GM23248 (cell line): ENCODE results near the gene MAFG. TPM values are rescaled to one million over a fixed set of nuclear protein-coding genes. Genes with fewer than 3 reads are reported as not detected.

Source experiments
- DNase-seq: peaks from one replicate; pipeline ENCODE4 v3.0.0-alpha.2; 2015
- H2AFZ ChIP-seq: fragments of 200-600 bp; sonication (generic); 2 replicates; pipeline ENCODE4 v1.6.1; 2016; ENCODE audit warnings: antibody characterized with exemption
- H3F3A ChIP-seq: fragments of 200-600 bp; sonication (generic); 2 replicates; pipeline ENCODE4 v1.6.1; 2016; ENCODE audit warnings: mild to moderate bottlenecking, antibody characterized with exemption, mixed run types; ENCODE audit not compliant: insufficient read depth
- H3K27ac ChIP-seq: fragments of 200-600 bp; sonication (generic); 2 replicates; pipeline ENCODE4 v1.5.1; 2016; ENCODE audit warnings: mild to moderate bottlenecking
- H3K27me3 ChIP-seq: fragments of 200-600 bp; sonication (generic); replicated peaks from 2 replicates; pipeline ENCODE4 v1.6.1; 2016; ENCODE audit warnings: mild to moderate bottlenecking; ENCODE audit not compliant: insufficient read depth
- H3K36me3 ChIP-seq: fragments of 200-600 bp; sonication (generic); 2 replicates; pipeline ENCODE4 v1.6.1; 2016; ENCODE audit warnings: low read depth, mild to moderate bottlenecking
- H3K4me1 ChIP-seq: fragments of 200-600 bp; sonication (generic); 2 replicates; pipeline ENCODE4 v1.6.1; 2016; ENCODE audit warnings: mild to moderate bottlenecking; ENCODE audit not compliant: insufficient read depth
- H3K4me2 ChIP-seq: fragments of 200-600 bp; sonication (generic); one replicate; pipeline ENCODE4 v1.6.1; 2016; ENCODE audit warnings: mild to moderate bottlenecking; ENCODE audit not compliant: unreplicated experiment
- H3K4me3 ChIP-seq: fragments of 200-600 bp; sonication (generic); 2 replicates; pipeline ENCODE4 v1.5.1; 2016; ENCODE audit warnings: mild to moderate bottlenecking
- H3K79me2 ChIP-seq: fragments of 200-600 bp; sonication (generic); 2 replicates; pipeline ENCODE4 v1.6.1; 2016; ENCODE audit warnings: mild to moderate bottlenecking; ENCODE audit not compliant: insufficient read depth
- H3K9ac ChIP-seq: fragments of 200-600 bp; sonication (generic); 2 replicates; pipeline ENCODE4 v1.6.1; 2016; ENCODE audit warnings: mild to moderate bottlenecking
- H3K9me2 ChIP-seq: fragments of 200-600 bp; sonication (generic); 2 replicates; pipeline ENCODE4 v1.6.1; 2016; ENCODE audit warnings: mixed run types, mild to moderate bottlenecking, moderate library complexity; ENCODE audit not compliant: insufficient read depth
- H3K9me3 ChIP-seq: fragments of 200-600 bp; sonication (generic); one replicate; pipeline ENCODE4 v1.6.1; 2017; ENCODE audit warnings: low read depth
- H4K20me1 ChIP-seq: fragments of 200-600 bp; sonication (generic); 2 replicates; pipeline ENCODE4 v1.6.0; 2016; ENCODE audit not compliant: insufficient read depth
- EZH2 ChIP-seq: fragments of 200-600 bp; sonication (generic); IDR thresholded peaks from 2 replicates; pipeline ENCODE4 v1.6.1; 2018; ENCODE audit warnings: antibody characterized with exemption, mild to moderate bottlenecking; ENCODE audit not compliant: insufficient read depth, poor library complexity, severe bottlenecking
- EZH2phosphoT487 ChIP-seq: fragments of 200-600 bp; sonication (generic); IDR thresholded peaks from 2 replicates; pipeline ENCODE4 v1.6.1; 2018; ENCODE audit warnings: antibody characterized with exemption, moderate library complexity, mild to moderate bottlenecking, low read depth; ENCODE audit not compliant: insufficient read depth
- WGBS, 2 experiments: methylation state at CpG; one replicate each; pipeline ENCODE4 v1.1.6; 2015 to 2017; ENCODE audit warnings: low lambda C conversion rate in 2 of 2, low coverage in 1 of 2; ENCODE audit errors: missing lambda C conversion rate in 2 of 2; 5-methylcytosine and 5-hydroxymethylcytosine counted together
- in situ Hi-C: fragments of 300-500 bp; cut with MboI; formaldehyde crosslinking; loops from 2 replicates; pipeline ENCODE4 v1.15.0; 2020
- polyA plus RNA-seq: library from polyadenylated mRNA; unstranded; fragments of >200 nt; fragmentation: Nextera tagmentation; extraction: Ambion mirVana; gene quantifications from 2 replicates; pipeline ENCODE4 v1.2.1, GENCODE V29; 2016
- total RNA-seq: library from RNA; depleted of rRNA; stranded (reverse); fragments of >200 nt; shearing (Covaris generic); gene quantifications from 2 replicates; pipeline ENCODE4 v1.2.3, GENCODE V29; 2014

MAFG gene
- total and polyA plus RNA-seq, 2 experiments from 2014 or later, result 5.0 to 19.8 TPM

GRCh38 chr17:81889602-81890001 lies 37.9 kb downstream of the MAFG start:
- no peak overlapping the region for H3K4me2 ChIP-seq
- H3K4me3 ChIP-seq, result peak overlapping the region; percentile 89
- no peak for TF ChIP-seq EZH2
- TF ChIP-seq EZH2phosphoT487, result no peak
- peaks cover 91% of the 10 kb centered on the region for H3K79me2 ChIP-seq
- H3K27ac ChIP-seq, result 0 out of 2 replicates have a peak overlapping the region, but pooled peaks have one; percentile 64
- peaks cover 12% of the 10 kb centered on the region; the same call in 1 of the 2 replicates for H3F3A ChIP-seq
- no peak overlapping the region for H2AFZ ChIP-seq
- 80 to 84% methylated on average over 9 of the region's 9 CpGs for WGBS, 2 experiments
- H3K9me2 ChIP-seq, result no peaks in the 10 kb centered on the region
- no peaks in the 10 kb centered on the region for H3K9me3 ChIP-seq
- H3K9ac ChIP-seq, result peak overlapping the region; percentile 86
- in situ Hi-C loops, result no loop called here
- peaks cover 36% of the 10 kb centered on the region for H3K36me3 ChIP-seq
- DNase-seq, result no peak
- peaks cover 17% of the 10 kb centered on the region for H3K4me1 ChIP-seq
- H3K27me3 ChIP-seq, result no peaks in the 10 kb centered on the region
- H4K20me1 ChIP-seq, result no peaks in the 10 kb centered on the region; the same call in 1 of the 2 replicates

- DNase-seq, result no peak
- WGBS, 2 experiments, result 93 to 95% methylated on average over 16 of the region's 16 CpGs
- 0 out of 2 replicates have a peak overlapping the region, but pooled peaks have one; percentile 89 for H3K4me3 ChIP-seq
- TF ChIP-seq EZH2phosphoT487 (no peak), EZH2 (no peak)
- peaks cover 17% of the 10 kb centered on the region for H3K4me1 ChIP-seq
- no peaks in the 10 kb centered on the region; the same call in 1 of the 2 replicates for H4K20me1 ChIP-seq
- H3K9me2 ChIP-seq, result no peaks in the 10 kb centered on the region
- H3K27ac ChIP-seq, result no peak overlapping the region
- in situ Hi-C loops, result no loop called here
- H2AFZ ChIP-seq, result no peak overlapping the region
- no peak overlapping the region for H3K4me2 ChIP-seq
- peaks cover 92% of the 10 kb centered on the region for H3K79me2 ChIP-seq
- no peaks in the 10 kb centered on the region for H3K9me3 ChIP-seq
- peaks cover 36% of the 10 kb centered on the region for H3K36me3 ChIP-seq
- peaks cover 12% of the 10 kb centered on the region; the same call in 1 of the 2 replicates for H3F3A ChIP-seq
- H3K9ac ChIP-seq, result peak overlapping the region; percentile 86; the same call in 1 of the 2 replicates
- H3K27me3 ChIP-seq, result no peaks in the 10 kb centered on the region
Observed at GRCh38 chr17:81888988-81889595, 38.4 kb downstream of the MAFG start.

- no peak overlapping the region for H2AFZ ChIP-seq
- H3K4me3 ChIP-seq, result no peak overlapping the region
- no peak overlapping the region for H3K9ac ChIP-seq
- H3K4me1 ChIP-seq, result peaks cover 17% of the 10 kb centered on the region
- H3F3A ChIP-seq, result peaks cover 12% of the 10 kb centered on the region; the same call in 1 of the 2 replicates
- DNase-seq, result no peak
- H3K27ac ChIP-seq, result no peak overlapping the region
- H3K9me3 ChIP-seq, result no peaks in the 10 kb centered on the region
- 93 to 94% methylated on average over 44 of the region's 44 CpGs for WGBS, 2 experiments
- H3K4me2 ChIP-seq, result no peak overlapping the region
- in situ Hi-C loops, result no loop called here
- no peaks in the 10 kb centered on the region for H3K27me3 ChIP-seq
- peaks cover 36% of the 10 kb centered on the region for H3K36me3 ChIP-seq
- no peak for TF ChIP-seq EZH2
- TF ChIP-seq EZH2phosphoT487, result no peak
- H3K79me2 ChIP-seq, result peaks cover 92% of the 10 kb centered on the region
- no peaks in the 10 kb centered on the region; the same call in 1 of the 2 replicates for H4K20me1 ChIP-seq
- no peaks in the 10 kb centered on the region for H3K9me2 ChIP-seq
Observed at GRCh38 chr17:81888105-81888987, 39.2 kb downstream of the MAFG start.

- no peaks in the 10 kb centered on the region for H3K9me2 ChIP-seq
- H3K4me1 ChIP-seq, result peaks cover 12% of the 10 kb centered on the region
- TF ChIP-seq EZH2, result no peak
- no peak for TF ChIP-seq EZH2phosphoT487
- no peaks in the 10 kb centered on the region for H3K9me3 ChIP-seq
- H3K4me3 ChIP-seq, result no peak overlapping the region
- H2AFZ ChIP-seq, result no peak overlapping the region
- peaks cover 93% of the 10 kb centered on the region for H3K79me2 ChIP-seq
- peak overlapping the region; percentile 49 for H3K27ac ChIP-seq
- WGBS, 2 experiments, result 53 to 55% methylated on average over 11 of the region's 11 CpGs
- DNase-seq, result peak; percentile 81
- in situ Hi-C loops, result no loop called here
- H3F3A ChIP-seq, result peaks cover 12% of the 10 kb centered on the region; the same call in 1 of the 2 replicates
- H3K9ac ChIP-seq, result no peak overlapping the region
- no peak overlapping the region for H3K4me2 ChIP-seq
- peaks cover 36% of the 10 kb centered on the region for H3K36me3 ChIP-seq
- H3K27me3 ChIP-seq, result no peaks in the 10 kb centered on the region
- H4K20me1 ChIP-seq, result no peaks in the 10 kb centered on the region; the same call in 1 of the 2 replicates
Observed at GRCh38 chr17:81885869-81886548, 41.5 kb downstream of the MAFG start.
